BLaER1 treated with 17β-estradiol and CSF1 and Interleukin-3, amounts not matched to agents 10 nM and 100 nM (cell line): ENCODE measurements around the gene EHD1.
A peak's percentile ranks its signal among the peaks of the same experiment; 100 is the strongest.

Source experiments
- H3K27ac ChIP-seq, 11 experiments: shearing (Covaris generic); formaldehyde crosslinking; 2 replicates each; pipeline ENCODE4 v1.8.1; 2022
- H3K27me3 ChIP-seq, 11 experiments: shearing (Covaris generic); formaldehyde crosslinking; 2 replicates each; pipeline ENCODE4 v1.8.1; 2022
- H3K36me3 ChIP-seq, 11 experiments: shearing (Covaris generic); formaldehyde crosslinking; 2 replicates each; pipeline ENCODE4 v1.8.1; 2022
- H3K4me1 ChIP-seq, 10 experiments: shearing (Covaris generic); formaldehyde crosslinking; 2 replicates each; pipeline ENCODE4 v1.8.1; 2022
- H3K4me2 ChIP-seq, 11 experiments: shearing (Covaris generic); formaldehyde crosslinking; 2 replicates each; pipeline ENCODE4 v1.8.1; 2022
- H3K4me3 ChIP-seq, 10 experiments: shearing (Covaris generic); formaldehyde crosslinking; 2 replicates each; pipeline ENCODE4 v1.8.1; 2022
- H3K9ac ChIP-seq, 11 experiments: shearing (Covaris generic); formaldehyde crosslinking; 2 replicates each; pipeline ENCODE4 v1.8.1; 2022
- H3K9me3 ChIP-seq, 11 experiments: shearing (Covaris generic); formaldehyde crosslinking; replicated peaks in 1 of 11; 2 replicates each; pipeline ENCODE4 v1.8.1; 2022
- H4K20me1 ChIP-seq, 11 experiments: shearing (Covaris generic); formaldehyde crosslinking; 2 replicates each; pipeline ENCODE4 v1.8.1; 2022
- Cebpa-rat ChIP-seq, 11 experiments: shearing (Covaris generic); IDR thresholded peaks; 2 replicates each; pipeline ENCODE4 v1.8.1; 2022

The EHD1 gene

DNA sequence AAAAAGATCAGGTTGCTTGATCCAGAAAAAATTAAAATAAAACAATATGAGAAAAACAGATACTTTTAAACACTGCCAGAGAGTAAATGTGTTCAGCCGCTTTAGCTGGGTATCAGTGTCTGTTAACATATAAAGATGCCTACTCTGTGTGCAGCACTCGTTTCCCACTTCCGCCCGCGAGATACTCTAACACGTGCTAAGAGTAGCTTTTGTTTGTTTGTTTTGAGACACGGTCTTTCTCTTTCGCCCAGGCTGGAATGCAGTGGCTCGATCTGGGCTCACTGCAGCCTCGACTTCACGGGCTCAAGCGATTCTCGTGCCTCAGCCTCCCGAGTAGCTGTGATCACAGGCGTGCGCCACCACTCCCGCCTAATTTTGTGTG, 67.5 kb downstream of the EHD1 start:
- Histone ChIP-seq H3K36me3 (peaks cover 11 to 25% (median 22%) of the 10 kb centered on the region in 11 experiments), H3K9ac (peak overlapping the region in 10 of 11 experiments; percentile 78 to 87 (median 82); a peak in 18 of 22 replicates), H3K9me3 (no peaks in the 10 kb centered on the region), H3K4me2 (peak overlapping the region; percentile 63 to 99 (median 97)), H3K4me3 (peak overlapping the region; percentile 69 to 93 (median 84)), H3K4me1 (peaks cover 21 to 73% (median 58%) of the 10 kb centered on the region in 10 experiments), H3K27ac (peak overlapping the region in 9 of 11 experiments; percentile 55 to 81 (median 70); a peak in 17 of 22 replicates), H3K27me3 (no peaks in the 10 kb centered on the region), H4K20me1 (peaks cover 0 to 26% (median 0%) of the 10 kb centered on the region in 11 experiments; a peak in 7 of 22 replicates)
- TF ChIP-seq Cebpa-rat (IDR thresholded peaks at IDR 0.05): no peak

DNA sequence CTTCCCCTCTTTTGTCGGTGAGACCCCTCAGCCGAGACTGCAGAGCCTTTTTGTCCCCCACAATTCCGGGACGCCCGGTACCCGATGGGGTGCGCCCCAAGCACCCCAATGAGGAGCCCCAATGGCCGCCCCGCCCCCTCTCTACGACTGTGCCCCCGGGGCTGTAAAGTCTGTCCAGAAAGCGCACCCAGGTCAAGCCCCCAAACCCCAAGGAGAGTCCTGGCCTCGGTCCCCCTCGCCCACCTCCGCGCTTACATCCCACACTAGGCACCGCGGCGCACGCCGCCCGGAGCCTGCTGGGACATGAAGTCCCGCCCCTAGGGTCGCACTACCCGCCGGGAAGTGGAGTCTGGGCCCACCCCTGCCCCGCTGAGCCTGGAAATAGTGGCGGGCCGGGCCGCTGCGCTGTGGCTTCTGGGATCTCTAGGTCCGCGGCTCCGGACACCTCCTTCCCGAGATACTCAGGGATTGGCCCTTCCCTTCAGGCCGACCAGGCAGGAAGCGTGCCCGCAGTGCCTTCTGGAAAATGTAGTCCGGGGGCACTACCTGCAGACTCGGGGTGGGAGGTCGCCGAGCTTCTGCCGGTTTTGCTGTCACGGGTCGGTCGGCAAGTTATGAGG, 68.0 kb downstream of the EHD1 start, which contains the start of gene MEN1:
Gene MEN1, minus strand, starts transcription at position 281 of the 620 bp plus-strand sequence. CDS start 442 bp downstream, outside the sequence.
- peaks cover 0 to 26% (median 0%) of the 10 kb centered on the region in 11 experiments; a peak in 7 of 22 replicates for H4K20me1 ChIP-seq
- no peak for TF ChIP-seq Cebpa-rat (IDR thresholded peaks at IDR 0.05)
- H3K4me3 ChIP-seq: peak within 1 kb of the TSS; percentile 69 to 93 (median 84)
- H3K4me2 ChIP-seq: peak within 1 kb of the TSS; percentile 89 to 99 (median 98)
- no peaks in the 10 kb centered on the region for H3K27me3 ChIP-seq
- peak within 1 kb of the TSS; percentile 78 to 87 (median 82) for H3K9ac ChIP-seq
- peak within 1 kb of the TSS in 10 of 11 experiments; percentile 55 to 81 (median 69); a peak in 20 of 22 replicates for H3K27ac ChIP-seq
- peaks cover 21 to 68% (median 53%) of the 10 kb centered on the region in 10 experiments for H3K4me1 ChIP-seq
- peaks cover 15 to 30% (median 27%) of the 10 kb centered on the region in 11 experiments for H3K36me3 ChIP-seq
- H3K9me3 ChIP-seq: no peaks in the 10 kb centered on the region

DNA sequence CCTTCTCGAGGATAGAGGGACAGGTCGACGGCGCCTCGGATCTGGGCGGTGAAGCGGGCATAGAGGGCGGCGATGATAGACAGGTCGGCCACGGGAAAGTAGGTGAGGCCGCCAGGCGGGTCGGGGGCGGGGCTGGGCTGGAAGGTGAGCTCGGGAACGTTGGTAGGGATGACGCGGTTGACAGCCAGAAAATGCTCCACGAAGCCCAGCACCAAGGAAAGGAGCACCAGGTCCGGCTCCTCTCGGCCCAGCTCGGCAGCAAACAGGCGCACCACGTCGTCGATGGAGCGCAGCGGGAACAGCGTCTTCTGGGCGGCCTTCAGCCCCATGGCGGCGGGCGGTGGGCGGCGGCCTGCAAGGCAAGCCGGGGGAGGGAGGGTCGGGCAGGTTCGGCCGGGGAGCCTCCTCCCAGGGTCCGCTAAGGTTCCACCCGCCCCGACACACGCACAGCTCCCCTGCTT, 68.6 kb downstream of the EHD1 start:
- no peak for TF ChIP-seq Cebpa-rat (IDR thresholded peaks at IDR 0.05)
- peak overlapping the region; percentile 78 to 87 (median 82) for H3K9ac ChIP-seq

DNA sequence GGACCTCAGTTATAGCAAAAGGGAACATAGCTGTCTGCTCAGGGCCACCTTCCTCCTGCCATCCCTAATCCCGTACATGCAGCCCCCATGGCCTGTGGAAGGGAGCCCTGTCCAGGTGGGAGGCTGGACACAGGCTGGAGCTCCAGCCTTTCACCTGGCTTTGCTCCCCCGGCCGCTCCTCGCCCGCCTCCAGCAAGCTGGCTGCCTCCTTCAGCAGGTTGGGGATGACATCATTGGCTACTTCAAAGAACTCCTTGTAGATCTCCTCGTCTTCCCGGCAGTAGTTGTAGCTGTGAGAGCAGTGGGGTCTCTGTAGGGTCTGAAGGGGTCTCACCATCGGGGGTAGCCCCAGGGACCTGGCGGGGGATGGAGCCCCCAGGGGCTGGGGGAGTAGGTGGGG, 72.9 kb downstream of the EHD1 start:
- H3K4me2 ChIP-seq: no peak overlapping the region
- peak overlapping the region in 2 of 11 experiments; percentile 23 to 24; a peak in 1 of 22 replicates for H3K9ac ChIP-seq
- no peaks in the 10 kb centered on the region for H3K27me3 ChIP-seq
- peaks cover 57 to 76% (median 70%) of the 10 kb centered on the region in 10 experiments for H3K4me1 ChIP-seq
- no peak overlapping the region for H3K27ac ChIP-seq
- TF ChIP-seq Cebpa-rat (IDR thresholded peaks at IDR 0.05): no peak
- no peaks in the 10 kb centered on the region for H3K9me3 ChIP-seq
- H3K4me3 ChIP-seq: no peak overlapping the region
- H3K36me3 ChIP-seq: peaks cover 28 to 49% (median 43%) of the 10 kb centered on the region in 11 experiments
- peaks cover 0 to 40% (median 0%) of the 10 kb centered on the region in 11 experiments; a peak in 6 of 22 replicates for H4K20me1 ChIP-seq

More for the DNA sequence above, 68.6 kb downstream of the EHD1 start:
- Histone ChIP-seq H3K4me3 (peak overlapping the region; percentile 69 to 93 (median 84)), H3K36me3 (peaks cover 20 to 36% (median 32%) of the 10 kb centered on the region in 11 experiments), H3K4me1 (peaks cover 22 to 65% (median 49%) of the 10 kb centered on the region in 10 experiments), H3K9me3 (no peaks in the 10 kb centered on the region), H3K27me3 (no peaks in the 10 kb centered on the region), H4K20me1 (peaks cover 0 to 30% (median 0%) of the 10 kb centered on the region in 11 experiments; a peak in 7 of 22 replicates), H3K27ac (peak overlapping the region in 10 of 11 experiments; percentile 55 to 81 (median 69); a peak in 19 of 22 replicates), H3K4me2 (peak overlapping the region; percentile 89 to 99 (median 98))

DNA sequence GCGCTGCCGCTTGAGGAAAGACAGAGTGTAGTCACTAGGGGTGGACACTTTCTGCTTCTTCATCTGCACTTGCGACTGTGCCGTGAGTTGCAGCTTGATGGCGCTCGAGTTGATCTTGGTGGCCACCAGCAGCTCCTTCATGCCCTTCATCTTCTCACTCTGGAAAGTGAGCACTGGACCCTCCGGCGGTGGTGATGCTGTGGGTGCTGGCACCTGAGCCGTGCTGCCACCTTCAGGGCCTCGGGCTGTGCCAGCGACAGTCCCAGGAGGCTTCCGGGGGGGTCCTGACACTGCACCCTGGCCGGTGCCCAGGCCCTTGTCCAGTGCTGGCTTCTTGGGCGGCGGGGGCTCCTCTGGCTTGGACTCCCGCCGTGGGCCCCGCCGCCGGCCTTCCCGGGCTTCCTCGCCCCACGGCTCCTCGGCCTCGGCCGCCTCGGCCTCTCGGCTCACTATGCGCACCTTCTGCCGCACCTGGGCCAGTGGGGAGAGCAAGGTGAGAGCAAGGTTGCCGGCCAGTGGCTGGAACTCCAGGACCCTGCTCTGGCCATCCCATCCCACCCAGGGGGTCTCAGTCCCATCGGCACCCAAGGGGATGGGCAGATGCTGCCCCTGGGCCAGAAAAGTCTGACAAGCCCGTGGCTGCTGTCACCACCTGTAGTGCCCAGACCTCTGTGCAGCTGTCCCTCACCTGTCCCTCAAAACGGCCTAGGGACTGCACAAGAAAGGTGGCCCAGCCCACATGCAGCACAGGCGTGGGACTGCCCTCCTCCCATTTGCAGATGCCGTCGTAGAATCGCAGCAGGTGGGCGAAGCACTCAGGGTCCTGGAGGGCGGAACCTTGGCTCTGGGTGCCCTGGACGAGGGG, 73.8 kb downstream of the EHD1 start:
- H3K27ac ChIP-seq: peak overlapping the region in 7 of 11 experiments; percentile 52 to 86 (median 72); a peak in 6 of 22 replicates
- H3K4me1 ChIP-seq: peaks cover 64 to 82% (median 76%) of the 10 kb centered on the region in 10 experiments
- TF ChIP-seq Cebpa-rat (IDR thresholded peaks at IDR 0.05): no peak
- H3K9ac ChIP-seq: peak overlapping the region in 10 of 11 experiments; percentile 73 to 81 (median 77); a peak in 15 of 22 replicates
- H3K9me3 ChIP-seq: no peaks in the 10 kb centered on the region
- H3K4me3 ChIP-seq: peak overlapping the region in 8 of 10 experiments; percentile 68 to 79 (median 73); a peak in 12 of 20 replicates
- peaks cover 0 to 40% (median 0%) of the 10 kb centered on the region in 11 experiments; a peak in 6 of 22 replicates for H4K20me1 ChIP-seq
- H3K36me3 ChIP-seq: peaks cover 28 to 57% (median 43%) of the 10 kb centered on the region in 11 experiments
- peak overlapping the region; percentile 86 to 100 (median 97) for H3K4me2 ChIP-seq
- no peaks in the 10 kb centered on the region for H3K27me3 ChIP-seq

DNA sequence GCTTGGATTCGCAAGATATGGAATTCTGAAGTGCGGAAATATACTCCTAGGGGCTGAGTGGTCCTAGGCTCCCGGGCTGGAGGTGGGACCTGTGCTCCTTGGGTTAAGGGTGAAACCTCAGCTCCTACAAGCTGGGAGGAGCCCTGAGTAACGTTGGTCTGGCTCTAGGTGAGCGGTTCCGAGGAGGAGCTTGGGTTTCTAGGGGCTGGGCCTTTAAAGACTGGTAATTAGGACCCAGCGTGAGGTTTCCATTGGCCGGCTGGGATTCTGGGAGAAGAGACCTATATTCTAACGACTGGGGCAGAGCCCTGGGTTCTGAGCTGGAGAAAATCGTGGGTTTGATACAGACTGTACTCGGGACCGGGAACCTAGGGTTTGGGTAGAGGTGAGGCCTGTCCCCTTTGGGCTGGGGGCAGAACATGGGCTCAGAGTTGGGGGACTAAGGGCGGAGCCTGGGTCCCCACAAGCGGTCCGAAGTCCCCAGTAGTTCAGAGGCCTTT, 74.5 kb downstream of the EHD1 start:
- Histone ChIP-seq H3K36me3 (peaks cover 28 to 64% (median 44%) of the 10 kb centered on the region in 11 experiments), H3K9me3 (no peaks in the 10 kb centered on the region), H3K9ac (peak overlapping the region; percentile 73 to 81 (median 77); a peak in 21 of 22 replicates), H3K4me2 (peak overlapping the region; percentile 86 to 100 (median 97)), H4K20me1 (peaks cover 0 to 40% (median 0%) of the 10 kb centered on the region in 11 experiments; a peak in 6 of 22 replicates), H3K4me3 (peak overlapping the region; percentile 68 to 79 (median 72)), H3K27me3 (no peaks in the 10 kb centered on the region), H3K4me1 (peaks cover 63 to 82% (median 76%) of the 10 kb centered on the region in 10 experiments), H3K27ac (peak overlapping the region in 10 of 11 experiments; percentile 50 to 86 (median 72); a peak in 19 of 22 replicates)
- TF ChIP-seq Cebpa-rat (IDR thresholded peaks at IDR 0.05): no peak

DNA sequence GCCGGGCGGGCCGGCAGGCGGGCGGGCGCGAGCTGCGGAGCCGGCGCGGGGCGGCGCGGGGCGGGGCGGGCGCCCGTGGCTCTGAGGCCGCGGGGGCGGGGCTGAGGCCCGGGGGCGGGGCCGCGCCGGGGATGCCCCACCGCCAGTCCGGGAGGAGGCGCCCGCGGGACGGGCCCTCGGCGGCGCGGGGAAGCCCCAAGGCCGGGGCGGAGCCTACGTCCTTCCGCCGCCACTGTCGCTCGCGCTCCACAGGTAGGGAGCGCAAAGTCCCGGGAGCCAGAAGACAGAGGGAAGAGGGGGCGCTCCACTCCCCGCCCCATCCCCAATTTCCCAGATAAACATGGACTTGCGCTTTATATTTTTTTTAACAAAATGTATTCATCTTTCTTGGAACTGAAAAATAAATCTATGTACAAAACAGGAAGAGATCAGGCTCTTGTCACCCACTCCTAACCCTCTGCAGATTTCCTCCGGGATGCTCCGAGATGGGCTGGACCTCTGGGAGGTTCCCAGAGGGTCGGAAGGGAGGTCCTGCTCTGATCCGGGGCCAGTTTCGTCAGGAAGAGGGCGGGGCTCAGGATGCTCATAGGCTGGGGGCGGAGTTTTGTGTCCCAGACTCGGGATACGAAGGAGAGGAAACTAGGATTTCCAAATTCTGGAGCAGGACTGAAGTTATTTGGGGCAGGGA, 75.1 kb downstream of the EHD1 start, which contains the start of gene MAP4K2:
Gene MAP4K2, minus strand, starts transcription at position 57 of the 688 bp plus-strand sequence. CDS start 65 bp downstream, outside the sequence.
- Histone ChIP-seq H3K27ac (peak within 1 kb of the TSS; percentile 60 to 88 (median 83)), H3K36me3 (peaks cover 28 to 69% (median 44%) of the 10 kb centered on the region in 11 experiments)
- TF ChIP-seq Cebpa-rat (IDR thresholded peaks at IDR 0.05): no peak

More for the DNA sequence above, 75.1 kb downstream of the EHD1 start, which contains the start of gene MAP4K2:
- Histone ChIP-seq H3K4me2 (peak within 1 kb of the TSS; percentile 89 to 100 (median 97)), H3K9ac (peak within 1 kb of the TSS; percentile 73 to 83 (median 79)), H3K4me3 (peak within 1 kb of the TSS; percentile 68 to 79 (median 72)), H3K4me1 (peaks cover 59 to 81% (median 76%) of the 10 kb centered on the region in 10 experiments), H3K9me3 (no peaks in the 10 kb centered on the region), H3K27me3 (no peaks in the 10 kb centered on the region), H4K20me1 (peaks cover 0 to 36% (median 0%) of the 10 kb centered on the region in 11 experiments; a peak in 6 of 22 replicates)
